H1 (cell line): ENCODE data around the gene RPS6KB2. TPM values are rescaled to one million over a fixed set of nuclear protein-coding genes. Genes with fewer than 3 reads are reported as not detected.
"Not testable (repeated sequence)": the region's sequence is repeated elsewhere in the genome, so short reads cannot be mapped to it uniquely, and the experiment has no call there.

ENCODE experiments used
- CTCF ChIA-PET: fragments of 300-600 bp; sonication (Branson Sonifier 250); formaldehyde crosslinking; loops from one replicate; lab custom pipeline; 2021; ENCODE audit not compliant: partially characterized antibody; lab: Charles Lee
- POLR2A ChIA-PET: fragments of 300-600 bp; sonication (Branson Sonifier 250); formaldehyde crosslinking; loops from one replicate; lab custom pipeline; 2021; ENCODE audit warnings: inconsistent platforms; ENCODE audit not compliant: partially characterized antibody; lab: Charles Lee
- DNase-seq, 2 experiments: peaks; one replicate each; pipeline versions ENCODE4 v3.0.0 to v3.0.0-alpha.2; 2010 to 2022; ENCODE audit warnings: low spot score in 2 of 2, low read depth in 1 of 2, mixed read lengths in 1 of 2
- FAIRE-seq: peaks from 2 replicates; lab custom pipeline; 2011; peaks lifted over from hg19 to GRCh38; lab: Jason Lieb, UNC
- H2AFZ ChIP-seq: 2 replicates; pipeline ENCODE4 v1.8.1; 2012; ENCODE audit warnings: low read length, inconsistent platforms
- H2AK5ac ChIP-seq: 2 replicates; pipeline ENCODE4 v1.6.1; 2013; ENCODE audit warnings: low read depth, low read length
- H2BK120ac ChIP-seq: replicated peaks from 2 replicates; pipeline ENCODE3; 2013; ENCODE audit warnings: low read depth, low read length, inconsistent platforms
- H2BK12ac ChIP-seq: 2 replicates; pipeline ENCODE4 v1.6.1; 2013; ENCODE audit warnings: low read depth, low read length
- H2BK15ac ChIP-seq: 2 replicates; pipeline ENCODE4 v1.6.1; 2013; ENCODE audit warnings: low read length
- H2BK20ac ChIP-seq: 2 replicates; pipeline ENCODE4 v1.6.1; 2013; ENCODE audit warnings: low read length
- H2BK5ac ChIP-seq: 2 replicates; pipeline ENCODE4 v1.6.1; 2013; ENCODE audit warnings: low read depth, low read length
- H3K14ac ChIP-seq: 2 replicates; pipeline ENCODE4 v1.6.1; 2013; ENCODE audit warnings: inconsistent platforms; ENCODE audit not compliant: insufficient read length
- H3K18ac ChIP-seq: 2 replicates; pipeline ENCODE4 v1.6.1; 2013; ENCODE audit warnings: low read length; ENCODE audit errors: extremely low read depth
- H3K23ac ChIP-seq: 2 replicates; pipeline ENCODE4 v1.6.1; 2013; ENCODE audit warnings: inconsistent platforms; ENCODE audit not compliant: insufficient read length
- H3K23me2 ChIP-seq: 2 replicates; pipeline ENCODE4 v1.6.1; 2013; ENCODE audit warnings: low read depth, low read length
- H3K27ac ChIP-seq: 2 replicates; pipeline ENCODE4 v1.6.1; 2011; ENCODE audit warnings: low read depth, low read length, inconsistent platforms
- H3K27me3 ChIP-seq, 4 experiments: replicated peaks in 1 of 4; 1 replicate in 1 of 4; 2 replicates in 3 of 4; pipeline versions ENCODE4 v1.6.1 to v1.8.1; 2011 to 2013; ENCODE audit warnings: low read length in 3 of 4, mild to moderate bottlenecking in 3 of 4, inconsistent platforms in 2 of 4, mixed read lengths in 2 of 4, moderate library complexity in 1 of 4; ENCODE audit not compliant: control insufficient read depth in 3 of 4, insufficient read depth in 3 of 4; ENCODE audit errors: extremely low read depth in 1 of 4
- H3K36me3 ChIP-seq, 4 experiments: 2 replicates each; pipeline versions ENCODE4 v1.6.1 to v1.8.1; 2011 to 2013; ENCODE audit warnings: mild to moderate bottlenecking in 4 of 4, low read length in 3 of 4, moderate library complexity in 2 of 4, control low read depth in 1 of 4, inconsistent platforms in 1 of 4; ENCODE audit not compliant: insufficient read depth in 4 of 4, control insufficient read depth in 2 of 4
- H3K4ac ChIP-seq: replicated peaks from 2 replicates; pipeline ENCODE3; 2013; ENCODE audit warnings: low read length, low read depth, mixed read lengths, inconsistent platforms; ENCODE audit not compliant: insufficient read length
- H3K4me1 ChIP-seq, 4 experiments: replicated peaks in 1 of 4; 1 replicate in 1 of 4; 2 replicates in 3 of 4; pipeline versions ENCODE4 v1.6.1 to v1.8.1; 2011 to 2013; ENCODE audit warnings: low read length in 3 of 4, inconsistent platforms in 2 of 4, mixed read lengths in 1 of 4; ENCODE audit not compliant: insufficient read depth in 4 of 4, control insufficient read depth in 3 of 4
- H3K4me2 ChIP-seq, 2 experiments: 2 replicates each; pipeline versions ENCODE4 v1.6.1 to v1.8.1; 2011 to 2013; ENCODE audit warnings: low read depth in 2 of 2, low read length in 2 of 2, control low read depth in 1 of 2, inconsistent platforms in 1 of 2, mild to moderate bottlenecking in 1 of 2; ENCODE audit not compliant: insufficient read depth in 1 of 2
- H3K4me3 ChIP-seq, 4 experiments: fragments of 200-600, 300-600 bp in 1 of 4; sonication (generic), shearing (Covaris generic), sonication (Bioruptor Twin) in 1 of 4; 2 replicates each; pipeline versions ENCODE4 v1.5.1 to v1.8.1; 2011 to 2016; ENCODE audit warnings: low read length in 4 of 4, low read depth in 3 of 4, control low read depth in 2 of 4, inconsistent platforms in 2 of 4, mild to moderate bottlenecking in 2 of 4, mixed read lengths in 1 of 4, moderate library complexity in 1 of 4; ENCODE audit not compliant: insufficient read depth in 2 of 4; ENCODE audit errors: extremely low read depth in 1 of 4
- H3K56ac ChIP-seq: replicated peaks from 2 replicates; pipeline ENCODE3; 2013; ENCODE audit warnings: low read depth, mild to moderate bottlenecking, mixed read lengths, low read length, inconsistent platforms; ENCODE audit not compliant: insufficient read length
- H3K79me1 ChIP-seq: 2 replicates; pipeline ENCODE4 v1.6.1; 2013; ENCODE audit warnings: low read depth, low read length, control low read depth
- H3K79me2 ChIP-seq, 2 experiments: 2 replicates each; pipeline versions ENCODE4 v1.6.1 to v1.8.1; 2012 to 2013; ENCODE audit warnings: low read length in 2 of 2, mild to moderate bottlenecking in 2 of 2, inconsistent platforms in 1 of 2; ENCODE audit not compliant: insufficient read depth in 2 of 2, control insufficient read depth in 1 of 2
- H3K9ac ChIP-seq, 4 experiments: replicated peaks in 1 of 4; 1 replicate in 1 of 4; 2 replicates in 3 of 4; pipeline versions ENCODE4 v1.6.1 to v1.8.1; 2011 to 2013; ENCODE audit warnings: low read depth in 3 of 4, low read length in 3 of 4, control low read depth in 2 of 4, mild to moderate bottlenecking in 2 of 4, moderate library complexity in 2 of 4, inconsistent platforms in 1 of 4; ENCODE audit errors: extremely low read depth in 1 of 4
- H3K9me3 ChIP-seq, 2 experiments: 2 replicates each; pipeline versions ENCODE4 v1.6.1 to v1.8.1; 2012 to 2013; ENCODE audit warnings: mild to moderate bottlenecking in 2 of 2, moderate library complexity in 2 of 2, control low read depth in 1 of 2, inconsistent platforms in 1 of 2, low read depth in 1 of 2, low read length in 1 of 2, mixed read lengths in 1 of 2; ENCODE audit not compliant: insufficient read depth in 2 of 2
- H4K20me1 ChIP-seq, 2 experiments: replicated peaks in 1 of 2; 2 replicates each; pipeline versions ENCODE3 to v1.8.1; 2011 to 2013; ENCODE audit warnings: inconsistent platforms in 2 of 2, low read length in 2 of 2, mild to moderate bottlenecking in 1 of 2; ENCODE audit not compliant: insufficient read depth in 2 of 2, control insufficient read depth in 1 of 2
- H4K5ac ChIP-seq: 2 replicates; pipeline ENCODE4 v1.6.1; 2013; ENCODE audit warnings: low read length, low read depth, mixed read lengths, inconsistent platforms; ENCODE audit not compliant: insufficient read length
- H4K8ac ChIP-seq: 2 replicates; pipeline ENCODE4 v1.8.0; 2013; ENCODE audit warnings: mild to moderate bottlenecking, moderate library complexity, low read length, inconsistent platforms; ENCODE audit not compliant: insufficient read depth; ENCODE audit errors: extremely low read depth
- H4K91ac ChIP-seq: replicated peaks from 2 replicates; pipeline ENCODE3; 2013; ENCODE audit warnings: low read length, mixed read lengths, inconsistent platforms; ENCODE audit not compliant: insufficient read length
- WGBS, 2 experiments: shearing (Covaris generic) in 1 of 2; methylation state at CpG; one replicate each; pipeline versions ENCODE4 v1.1.6 to v1.1.7; 2013 to 2015; ENCODE audit warnings: low lambda C conversion rate in 2 of 2, mixed read lengths in 2 of 2, inconsistent platforms in 1 of 2, low coverage in 1 of 2, missing lambda C conversion rate in 1 of 2; ENCODE audit not compliant: insufficient replicate concordance in 2 of 2, insufficient coverage in 1 of 2, insufficient read length in 1 of 2; ENCODE audit errors: extremely low coverage in 1 of 2, missing lambda C conversion rate in 1 of 2; 5-methylcytosine and 5-hydroxymethylcytosine counted together
- polyA plus RNA-seq, 7 experiments: library from polyadenylated mRNA; depleted of rRNA in 3 of 7; stranded (reverse) in 5 of 7; unstranded in 2 of 7; fragments of >200 nt in 5 of 7; fragments of 200-250 nt in 2 of 7; gene quantifications; 1 replicate in 5 of 7; 2 replicates in 1 of 7; 4 replicates in 1 of 7; pipeline versions ENCODE4 v1.2.1 to v1.2.3, GENCODE V29; 2011 to 2013; ENCODE audit warnings: missing spikeins in 2 of 7, mixed read lengths in 2 of 7
- total RNA-seq: library from RNA; stranded (reverse); fragmentation: NEBNext Ultra II Directional; extraction: Animal tissue kit (Norgen Biotek cat#: 25700); gene quantifications from 2 replicates; pipeline ENCODE4 v1.2.1, GENCODE V29; 2021

RPS6KB2 gene
- total and polyA plus RNA-seq, 2 of the 8 experiments (the other 6 are each of a cell fraction or from before 2014, with no cell fraction given): 41.0 to 47.1 TPM

DNA sequence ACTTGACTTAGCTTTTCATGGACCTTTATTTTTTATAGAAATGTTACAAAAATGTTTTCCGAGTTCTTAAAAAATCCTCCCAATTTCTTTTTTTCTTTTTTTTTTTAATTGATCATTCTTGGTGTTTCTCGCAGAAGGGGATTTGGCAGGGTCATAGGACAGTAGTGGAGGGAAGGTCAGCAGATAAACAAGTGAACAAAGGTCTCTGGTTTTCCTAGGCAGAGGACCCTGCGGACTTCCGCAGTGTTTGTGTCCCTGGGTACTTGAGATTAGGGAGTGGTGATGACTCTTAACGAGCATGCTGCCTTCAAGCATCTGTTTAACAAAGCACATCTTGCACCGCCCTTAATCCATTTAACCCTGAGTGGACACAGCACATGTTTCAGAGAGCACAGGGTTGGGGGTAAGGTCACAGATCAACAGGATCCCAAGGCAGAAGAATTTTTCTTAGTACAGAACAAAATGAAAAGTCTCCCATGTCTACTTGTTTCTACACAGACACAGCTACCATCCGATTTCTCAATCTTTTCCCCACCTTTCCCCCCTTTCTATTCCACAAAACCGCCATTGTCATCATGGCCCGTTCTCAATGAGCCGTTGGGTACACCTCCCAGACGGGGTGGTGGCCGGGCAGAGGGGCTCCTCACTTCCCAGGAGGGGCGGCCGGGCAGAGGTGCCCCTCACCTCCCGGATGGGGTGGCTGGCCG is 49.2 kb downstream of the RPS6KB2 start:
- H2BK15ac ChIP-seq, H3K4me1 ChIP-seq, DNase-seq, H4K20me1 ChIP-seq, H2AFZ ChIP-seq, H2AK5ac ChIP-seq, H3K23me2 ChIP-seq, H3K4me2 ChIP-seq, H3K23ac ChIP-seq, POLR2A ChIA-PET, H3K27ac ChIP-seq, H3K27me3 ChIP-seq, H3K79me2 ChIP-seq, H3K79me1 ChIP-seq, H3K56ac ChIP-seq, H2BK120ac ChIP-seq, H2BK12ac ChIP-seq, H3K9ac ChIP-seq, H3K14ac ChIP-seq, H3K4ac ChIP-seq, H3K18ac ChIP-seq, H3K9me3 ChIP-seq, H4K91ac ChIP-seq, H2BK20ac ChIP-seq, FAIRE-seq, H2BK5ac ChIP-seq, H4K8ac ChIP-seq, H3K4me3 ChIP-seq, H4K5ac ChIP-seq, H3K36me3 ChIP-seq: not testable (repeated sequence)
- WGBS, 2 experiments: 85% methylated on average over 12 of the region's 16 CpGs; no CpG with 5 or more reads in 1 of the 2 experiments
- CTCF ChIA-PET: interaction anchor here (0.7 to 2.1 kb wide), 4 partner anchors 34 to 126 kb away, joined by 3 to 6 read pairs (median 5); no protein-coding TSS in a partner anchor
